Liver (tissue), 9 donors: ENCODE results near the gene INPP5A. TPM values are rescaled to one million over a fixed set of nuclear protein-coding genes. Genes with fewer than 3 reads are reported as not detected.

Experiments
- DNase-seq: peaks from one replicate; pipeline ENCODE4 v3.0.0-alpha.2; 2017; ENCODE audit warnings: low spot score
- H3K27ac ChIP-seq, 2 donors: one replicate each; pipeline ENCODE4 v1.7.0; 2013; ENCODE audit warnings: inconsistent platforms in 2 of 2, low read length in 2 of 2, control low read depth in 1 of 2, low read depth in 1 of 2, mild to moderate bottlenecking in 1 of 2
- H3K27me3 ChIP-seq, 4 donors: one replicate each; pipeline versions ENCODE4 v1.6.1 to v1.7.0; 2013; ENCODE audit warnings: low read length in 3 of 4, inconsistent platforms in 1 of 4, mild to moderate bottlenecking in 1 of 4, moderate library complexity in 1 of 4; ENCODE audit not compliant: control insufficient read depth in 4 of 4, insufficient read depth in 4 of 4
- H3K36me3 ChIP-seq, 4 donors: one replicate each; pipeline versions ENCODE4 v1.6.1 to v1.7.0; 2013; ENCODE audit warnings: low read length in 3 of 4, mild to moderate bottlenecking in 3 of 4, low read depth in 1 of 4, moderate library complexity in 1 of 4; ENCODE audit not compliant: control insufficient read depth in 4 of 4, insufficient read depth in 3 of 4
- H3K4me1 ChIP-seq, 4 donors: one replicate each; pipeline versions ENCODE4 v1.6.1 to v1.7.0; 2013; ENCODE audit warnings: low read length in 3 of 4, mild to moderate bottlenecking in 3 of 4, moderate library complexity in 1 of 4; ENCODE audit not compliant: control insufficient read depth in 4 of 4, insufficient read depth in 4 of 4
- H3K4me3 ChIP-seq, 3 donors: one replicate each; pipeline versions ENCODE4 v1.6.1 to v1.7.0; 2013; ENCODE audit warnings: low read length in 3 of 3, control low read depth in 1 of 3, low read depth in 1 of 3, mild to moderate bottlenecking in 1 of 3
- H3K9ac ChIP-seq, 2 donors: one replicate each; pipeline ENCODE4 v1.7.0; 2013; ENCODE audit warnings: low read length in 2 of 2, mild to moderate bottlenecking in 2 of 2, moderate library complexity in 2 of 2, control low read depth in 1 of 2, low read depth in 1 of 2
- H3K9me3 ChIP-seq, 4 donors: one replicate each; pipeline versions ENCODE4 v1.6.1 to v1.7.0; 2013; ENCODE audit warnings: low read length in 3 of 4; ENCODE audit not compliant: control insufficient read depth in 4 of 4
- FOXA1 ChIP-seq: IDR thresholded peaks from 2 replicates; pipeline ENCODE4 v1.6.1; 2016; ENCODE audit warnings: antibody characterized with exemption
- FOXA2 ChIP-seq: IDR thresholded peaks from 2 replicates; pipeline ENCODE4 v1.6.1; 2016; ENCODE audit warnings: antibody characterized with exemption
- GABPA ChIP-seq, 2 donors: IDR thresholded peaks in 1 of 2; conservative IDR thresholded peaks in 1 of 2; 2 replicates each; pipeline ENCODE4 v1.6.1; 2016; ENCODE audit warnings: antibody characterized with exemption in 2 of 2, mild to moderate bottlenecking in 1 of 2, moderate library complexity in 1 of 2
- HNF4A ChIP-seq, 2 donors: conservative IDR thresholded peaks; 2 replicates each; pipeline ENCODE4 v1.6.1; 2016; ENCODE audit warnings: antibody characterized with exemption in 2 of 2, mild to moderate bottlenecking in 2 of 2
- HNF4G ChIP-seq: IDR thresholded peaks from 2 replicates; pipeline ENCODE4 v1.6.1; 2016; ENCODE audit warnings: antibody characterized with exemption
- JUND ChIP-seq, 2 donors: IDR thresholded peaks; 2 replicates each; pipeline ENCODE4 v1.6.1; 2016; ENCODE audit warnings: antibody characterized with exemption in 2 of 2
- NR2F2 ChIP-seq: IDR thresholded peaks from 2 replicates; pipeline ENCODE4 v1.6.1; 2016; ENCODE audit warnings: antibody characterized with exemption
- RAD21 ChIP-seq, 2 donors: IDR thresholded peaks; 2 replicates each; pipeline ENCODE4 v1.6.1; 2016; ENCODE audit warnings: antibody characterized with exemption in 2 of 2, mild to moderate bottlenecking in 2 of 2
- RXRA ChIP-seq, 2 donors: IDR thresholded peaks; 2 replicates each; pipeline ENCODE4 v1.6.1; 2017 to 2018; ENCODE audit warnings: antibody characterized with exemption in 2 of 2, mild to moderate bottlenecking in 1 of 2
- SP1 ChIP-seq: IDR thresholded peaks from 2 replicates; pipeline ENCODE4 v1.6.1; 2018; ENCODE audit warnings: antibody characterized with exemption, mild to moderate bottlenecking
- TAF1 ChIP-seq: conservative IDR thresholded peaks from 2 replicates; pipeline ENCODE4 v1.6.1; 2016; ENCODE audit warnings: antibody characterized with exemption, mild to moderate bottlenecking
- YY1 ChIP-seq: IDR thresholded peaks from 2 replicates; pipeline ENCODE4 v1.6.1; 2016; ENCODE audit warnings: antibody characterized with exemption, mild to moderate bottlenecking
- WGBS: extraction: QIAGEN DNeasy Blood & Tissue Kit; methylation state at CpG from one replicate; pipeline ENCODE4 v1.1.7; 2013; 5-methylcytosine and 5-hydroxymethylcytosine counted together
- polyA plus RNA-seq, 2 donors: library from polyadenylated mRNA; stranded (reverse) in 1 of 2; unstranded in 1 of 2; fragments of 200-250 nt in 1 of 2; fragments of >200 nt in 1 of 2; fragmentation: Nextera tagmentation in 1 of 2; extraction: Ambion mirVana in 1 of 2; gene quantifications; one replicate each; pipeline versions ENCODE4 v1.2.1 to v1.2.3, GENCODE V29; 2013 to 2015
- total RNA-seq, 2 donors: library from RNA; depleted of rRNA; stranded (reverse); fragments of >200 nt; gene quantifications; one replicate each; pipeline ENCODE4 v1.2.3, GENCODE V29; 2014
- TF ChIP-seq, protein P1 (sequence below): fragments of 150-350 bp; IDR thresholded peaks from 2 replicates; pipeline ENCODE4 v1.5.1; 2017; ENCODE audit warnings: improper control_type of control experiment, low read depth, low read length; ENCODE audit not compliant: missing input control
- TF ChIP-seq, protein P2 (sequence below): IDR thresholded peaks from 2 replicates; pipeline ENCODE4 v1.6.1; 2016; ENCODE audit warnings: antibody characterized with exemption, mild to moderate bottlenecking
- TF ChIP-seq, protein P3 (sequence below): IDR thresholded peaks from 2 replicates; pipeline ENCODE4 v1.6.1; 2016; ENCODE audit warnings: antibody characterized with exemption
- donor health status: healthy.
- donor health status: healthy.
- donor health status: healthy.
- donor health status: healthy.
- donor health status: healthy.

The INPP5A gene
- total and polyA plus RNA-seq, 4 donors = 4.3 to 26.5 (median 10.9) TPM

DNA sequence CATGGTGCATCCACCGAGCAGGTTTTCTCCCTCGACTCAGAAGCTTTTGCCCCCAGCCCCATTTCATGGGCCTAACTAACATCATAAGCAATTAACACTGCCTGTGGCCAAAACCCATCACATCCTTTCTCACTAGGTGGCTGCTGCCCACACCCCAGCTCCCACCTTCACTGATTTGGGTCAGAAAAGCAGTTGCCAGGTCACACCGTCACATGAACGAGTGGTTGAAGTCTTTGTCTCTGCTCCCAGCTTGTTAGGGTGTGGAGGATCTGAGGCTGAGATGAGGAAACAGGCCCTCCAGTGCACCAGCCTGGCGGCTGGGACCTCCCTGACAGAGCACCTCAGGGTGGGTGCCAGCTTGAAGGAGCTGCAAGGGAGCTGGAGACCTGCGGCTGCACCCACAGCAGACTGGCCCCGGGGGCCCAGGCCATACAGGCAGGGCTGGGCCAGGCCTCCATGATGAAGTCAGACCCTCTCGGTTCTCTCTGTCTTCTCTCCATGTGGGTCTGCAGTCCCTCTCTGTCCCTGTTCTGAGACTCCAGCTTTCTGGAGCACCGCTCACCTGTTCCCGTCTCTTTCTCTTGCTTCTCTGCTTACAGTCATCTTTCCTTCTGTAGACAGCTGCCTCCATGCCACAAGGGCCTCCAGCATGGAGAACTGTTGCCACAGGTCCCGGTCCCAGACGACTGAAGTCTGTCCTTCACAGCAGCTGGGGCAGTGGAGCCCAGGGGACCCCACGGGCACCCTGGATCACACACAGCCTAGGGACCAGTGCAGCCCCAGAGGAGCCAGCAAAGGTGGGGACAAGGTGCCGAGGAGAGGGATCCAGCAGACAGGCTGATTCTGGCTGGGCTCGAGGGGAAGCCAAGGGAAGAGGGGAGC is 13.8 kb upstream of the INPP5A start:
- H3K4me3 ChIP-seq = no peak overlapping the region
- H3K9me3 ChIP-seq = no peaks in the 10 kb centered on the region

DNA sequence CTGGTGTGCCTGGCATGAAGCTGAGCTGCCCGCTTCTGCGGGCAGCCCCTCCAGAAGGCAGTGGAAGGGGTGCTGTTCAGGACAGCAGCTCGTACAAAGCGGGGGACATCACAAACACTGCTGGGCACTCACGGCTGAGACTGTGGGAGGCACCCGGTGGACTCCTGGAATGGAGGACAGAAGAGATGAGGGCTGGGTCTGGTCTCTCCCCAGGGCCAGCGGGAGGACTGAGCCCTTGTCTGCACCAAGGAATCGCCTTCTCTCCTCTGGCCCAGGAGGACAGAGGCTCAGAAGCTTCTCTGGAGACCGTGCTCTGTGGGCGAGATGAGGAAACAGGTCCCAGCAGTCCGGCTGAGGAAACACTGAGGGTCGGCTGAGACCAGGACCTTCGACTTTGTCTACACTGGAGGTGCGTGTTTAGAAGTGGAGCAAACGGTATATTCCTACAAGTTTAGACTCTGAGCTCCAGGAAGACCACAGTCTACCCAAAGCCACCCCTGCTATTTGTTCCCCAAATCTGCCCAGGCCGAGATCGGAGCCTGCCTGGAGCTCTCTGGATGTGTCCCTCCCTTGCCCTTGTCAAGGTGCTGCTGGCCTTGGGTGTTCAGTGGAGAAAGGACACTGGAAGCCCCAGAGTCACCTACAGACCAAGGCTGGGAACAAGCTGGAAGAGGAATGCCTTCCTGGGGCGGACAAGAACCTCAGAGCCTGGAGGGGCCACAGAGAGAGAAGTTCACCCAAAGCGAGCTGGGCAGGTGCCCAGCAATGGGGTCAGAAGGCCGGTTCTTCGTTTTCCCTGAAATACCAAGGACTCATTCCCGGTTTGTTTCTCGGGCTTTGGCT is 12.9 kb upstream of the INPP5A start:
- Histone ChIP-seq H3K4me3 (no peak overlapping the region), H3K27me3 (no peaks in the 10 kb centered on the region), H3K9me3 (no peaks in the 10 kb centered on the region), H3K27ac (no peak overlapping the region), H3K4me1 (peaks cover 0 to 3% (median 0%) of the 10 kb centered on the region in 4 donors), H3K9ac (no peak overlapping the region), H3K36me3 (no peaks in the 10 kb centered on the region)
- 94% methylated on average over 23 of the region's 23 CpGs for WGBS
- no peak for DNase-seq
- no peak for TF ChIP-seq RXRA (IDR thresholded peaks at IDR 0.05)
- TF ChIP-seq JUND (IDR thresholded peaks at IDR 0.05) = no peak

More for the DNA sequence above, 13.8 kb upstream of the INPP5A start:
- Histone ChIP-seq H3K36me3 (no peaks in the 10 kb centered on the region), H3K9ac (no peak overlapping the region), H3K27me3 (no peaks in the 10 kb centered on the region), H3K27ac (no peak overlapping the region), H3K4me1 (peaks cover 0 to 9% (median 6%) of the 10 kb centered on the region in 4 donors)
- TF ChIP-seq SP1 (no peak), HNF4G (no peak), RAD21 (IDR thresholded peaks at IDR 0.05) (no peak), RXRA (IDR thresholded peaks at IDR 0.05) (no peak), TAF1 (no peak), JUND (IDR thresholded peaks at IDR 0.05) (no peak), FOXA2 (no peak), YY1 (no peak), GABPA (IDR thresholded peaks at IDR 0.05 in 1 of 2, conservative IDR thresholded peaks at IDR 0.05 in 1 of 2) (no peak), HNF4A (conservative IDR thresholded peaks at IDR 0.05) (no peak), FOXA1 (no peak), NR2F2 (no peak)
- TF ChIP-seq, protein P1, sequence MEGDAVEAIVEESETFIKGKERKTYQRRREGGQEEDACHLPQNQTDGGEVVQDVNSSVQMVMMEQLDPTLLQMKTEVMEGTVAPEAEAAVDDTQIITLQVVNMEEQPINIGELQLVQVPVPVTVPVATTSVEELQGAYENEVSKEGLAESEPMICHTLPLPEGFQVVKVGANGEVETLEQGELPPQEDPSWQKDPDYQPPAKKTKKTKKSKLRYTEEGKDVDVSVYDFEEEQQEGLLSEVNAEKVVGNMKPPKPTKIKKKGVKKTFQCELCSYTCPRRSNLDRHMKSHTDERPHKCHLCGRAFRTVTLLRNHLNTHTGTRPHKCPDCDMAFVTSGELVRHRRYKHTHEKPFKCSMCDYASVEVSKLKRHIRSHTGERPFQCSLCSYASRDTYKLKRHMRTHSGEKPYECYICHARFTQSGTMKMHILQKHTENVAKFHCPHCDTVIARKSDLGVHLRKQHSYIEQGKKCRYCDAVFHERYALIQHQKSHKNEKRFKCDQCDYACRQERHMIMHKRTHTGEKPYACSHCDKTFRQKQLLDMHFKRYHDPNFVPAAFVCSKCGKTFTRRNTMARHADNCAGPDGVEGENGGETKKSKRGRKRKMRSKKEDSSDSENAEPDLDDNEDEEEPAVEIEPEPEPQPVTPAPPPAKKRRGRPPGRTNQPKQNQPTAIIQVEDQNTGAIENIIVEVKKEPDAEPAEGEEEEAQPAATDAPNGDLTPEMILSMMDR = no peak
- TF ChIP-seq, protein P2, sequence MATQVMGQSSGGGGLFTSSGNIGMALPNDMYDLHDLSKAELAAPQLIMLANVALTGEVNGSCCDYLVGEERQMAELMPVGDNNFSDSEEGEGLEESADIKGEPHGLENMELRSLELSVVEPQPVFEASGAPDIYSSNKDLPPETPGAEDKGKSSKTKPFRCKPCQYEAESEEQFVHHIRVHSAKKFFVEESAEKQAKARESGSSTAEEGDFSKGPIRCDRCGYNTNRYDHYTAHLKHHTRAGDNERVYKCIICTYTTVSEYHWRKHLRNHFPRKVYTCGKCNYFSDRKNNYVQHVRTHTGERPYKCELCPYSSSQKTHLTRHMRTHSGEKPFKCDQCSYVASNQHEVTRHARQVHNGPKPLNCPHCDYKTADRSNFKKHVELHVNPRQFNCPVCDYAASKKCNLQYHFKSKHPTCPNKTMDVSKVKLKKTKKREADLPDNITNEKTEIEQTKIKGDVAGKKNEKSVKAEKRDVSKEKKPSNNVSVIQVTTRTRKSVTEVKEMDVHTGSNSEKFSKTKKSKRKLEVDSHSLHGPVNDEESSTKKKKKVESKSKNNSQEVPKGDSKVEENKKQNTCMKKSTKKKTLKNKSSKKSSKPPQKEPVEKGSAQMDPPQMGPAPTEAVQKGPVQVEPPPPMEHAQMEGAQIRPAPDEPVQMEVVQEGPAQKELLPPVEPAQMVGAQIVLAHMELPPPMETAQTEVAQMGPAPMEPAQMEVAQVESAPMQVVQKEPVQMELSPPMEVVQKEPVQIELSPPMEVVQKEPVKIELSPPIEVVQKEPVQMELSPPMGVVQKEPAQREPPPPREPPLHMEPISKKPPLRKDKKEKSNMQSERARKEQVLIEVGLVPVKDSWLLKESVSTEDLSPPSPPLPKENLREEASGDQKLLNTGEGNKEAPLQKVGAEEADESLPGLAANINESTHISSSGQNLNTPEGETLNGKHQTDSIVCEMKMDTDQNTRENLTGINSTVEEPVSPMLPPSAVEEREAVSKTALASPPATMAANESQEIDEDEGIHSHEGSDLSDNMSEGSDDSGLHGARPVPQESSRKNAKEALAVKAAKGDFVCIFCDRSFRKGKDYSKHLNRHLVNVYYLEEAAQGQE = no peak
- TF ChIP-seq, protein P3, sequence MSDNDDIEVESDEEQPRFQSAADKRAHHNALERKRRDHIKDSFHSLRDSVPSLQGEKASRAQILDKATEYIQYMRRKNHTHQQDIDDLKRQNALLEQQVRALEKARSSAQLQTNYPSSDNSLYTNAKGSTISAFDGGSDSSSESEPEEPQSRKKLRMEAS = no peak
- WGBS = 91% methylated on average over 15 of the region's 15 CpGs
- no peak for DNase-seq
